ENCODE data around the gene AGAP3.

Gene AGAP3

GRCh38 chr7:151057989-151058780, 28.1 kb upstream of the AGAP3 start:
- peak; percentile 92 for DNase-seq (ENCODE audit: low read depth)

GRCh38 chr7:151058781-151059366, 27.4 kb upstream of the AGAP3 start:
- peak; percentile 16 for DNase-seq (ENCODE audit: low read depth)

- peak; percentile 61 for DNase-seq (ENCODE audit: low read depth)
Measured at GRCh38 chr7:151059367-151060112, 26.7 kb upstream of the AGAP3 start, which contains the start of gene SLC4A2. Gene SLC4A2, plus strand, starts transcription at chr7:151059589. Its CDS starts 2,399 bp downstream, at chr7:151061988.

- DNase-seq (ENCODE audit: low read depth), result no peak
Measured at GRCh38 chr7:151060113-151060415, 26.2 kb upstream of the AGAP3 start.

GRCh38 chr7:151060416-151061212, 25.7 kb upstream of the AGAP3 start:
- no peak for DNase-seq (ENCODE audit: low read depth)

GRCh38 chr7:151061213-151062110, 24.8 kb upstream of the AGAP3 start:
- no peak for DNase-seq (ENCODE audit: low read depth)

GRCh38 chr7:151062111-151062398, 24.2 kb upstream of the AGAP3 start:
- DNase-seq (ENCODE audit: low read depth), result no peak

- no peak for DNase-seq (ENCODE audit: low read depth)
Measured at GRCh38 chr7:151062399-151063211, 23.7 kb upstream of the AGAP3 start.

GRCh38 chr7:151063212-151063561, 23.1 kb upstream of the AGAP3 start:
- no peak for DNase-seq (ENCODE audit: low read depth)

GRCh38 chr7:151064454-151064853, 21.8 kb upstream of the AGAP3 start:
- DNase-seq (ENCODE audit: low read depth), result no peak

- DNase-seq (ENCODE audit: low read depth), result no peak
Measured at GRCh38 chr7:151064993-151065392, 21.3 kb upstream of the AGAP3 start.

- no peak for DNase-seq (ENCODE audit: low read depth)
Measured at GRCh38 chr7:151065516-151065915, 20.8 kb upstream of the AGAP3 start.

- no peak for DNase-seq (ENCODE audit: low read depth)
Measured at GRCh38 chr7:151066273-151066974, 19.9 kb upstream of the AGAP3 start.

- no peak for DNase-seq (ENCODE audit: low read depth)
Measured at GRCh38 chr7:151068069-151068773, 18.1 kb upstream of the AGAP3 start.

GRCh38 chr7:151069841-151070573, 16.3 kb upstream of the AGAP3 start:
- no peak for DNase-seq (ENCODE audit: low read depth)

GRCh38 chr7:151070574-151070960, 15.7 kb upstream of the AGAP3 start:
- DNase-seq (ENCODE audit: low read depth), result no peak

- DNase-seq (ENCODE audit: low read depth), result no peak
Measured at GRCh38 chr7:151071032-151071866, 15.0 kb upstream of the AGAP3 start.

GRCh38 chr7:151073990-151074389, 12.3 kb upstream of the AGAP3 start:
- no peak for DNase-seq (ENCODE audit: low read depth)

Data from activated T-cell treated with anti-CD3 and anti-CD28 coated beads for 1 hour (primary cell).